ENCODE data around the gene PIH1D1.
A peak's percentile ranks its signal among the peaks of the same experiment; 100 is the strongest.

PIH1D1 gene

DNA sequence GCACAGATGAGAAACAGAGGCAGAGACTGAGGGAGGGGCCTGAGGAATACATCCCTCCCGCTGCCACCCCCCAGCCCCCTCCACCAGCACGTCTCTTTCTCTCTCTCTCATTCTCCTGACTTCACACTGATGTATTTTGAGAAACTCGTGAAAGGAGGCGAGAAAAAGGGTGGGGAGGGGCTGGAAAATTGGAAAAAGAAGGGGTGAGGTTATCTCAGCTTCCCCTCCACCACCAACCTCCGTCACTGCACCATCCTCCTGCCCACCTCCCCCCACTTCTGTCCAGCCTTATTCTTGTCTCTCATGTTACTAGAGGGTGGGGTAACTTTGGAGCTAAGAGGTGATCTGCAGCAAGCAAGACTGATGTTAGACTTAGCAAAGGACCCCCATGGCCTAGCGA lies 11.8 kb downstream of the PIH1D1 start:
- Histone ChIP-seq H3K36me3 (ENCODE audit: insufficient read depth, low read length) (no peaks in the 10 kb centered on the region), H3K9me3 (ENCODE audit: control insufficient read depth, insufficient read depth, low read length) (no peaks in the 10 kb centered on the region), H3K9ac (ENCODE audit: low read depth, low read length) (no peak overlapping the region), H3K4me1 (ENCODE audit: insufficient read depth, low read length) (peaks cover 5% of the 10 kb centered on the region; the same call in 1 of the 2 replicates)

DNA sequence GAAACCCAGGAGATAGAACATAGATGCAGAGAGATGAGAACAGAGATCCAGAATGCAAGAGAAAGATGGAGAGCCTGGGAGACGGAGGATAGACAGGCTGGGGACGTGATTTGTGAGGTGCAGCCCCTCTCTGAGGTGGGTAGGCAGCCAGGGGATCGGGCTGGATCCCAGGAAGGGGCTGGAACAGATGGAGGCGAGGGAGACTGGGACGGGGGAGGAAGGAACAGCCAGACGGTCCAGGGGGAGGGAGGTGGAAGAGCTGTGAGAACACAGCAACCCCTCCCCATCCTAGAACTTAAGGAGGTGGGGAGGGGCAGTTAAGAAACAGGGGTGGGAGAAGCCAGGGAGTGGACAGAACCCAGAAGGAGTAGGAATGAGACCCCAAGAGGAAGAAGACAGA lies 13.4 kb downstream of the PIH1D1 start:
- Histone ChIP-seq H3K36me3 (ENCODE audit: insufficient read depth, low read length) (no peaks in the 10 kb centered on the region), H3K9ac (ENCODE audit: low read depth, low read length) (no peak overlapping the region), H3K9me3 (ENCODE audit: control insufficient read depth, insufficient read depth, low read length) (no peaks in the 10 kb centered on the region), H3K4me1 (ENCODE audit: insufficient read depth, low read length) (peaks cover 5% of the 10 kb centered on the region; the same call in 1 of the 2 replicates)

DNA sequence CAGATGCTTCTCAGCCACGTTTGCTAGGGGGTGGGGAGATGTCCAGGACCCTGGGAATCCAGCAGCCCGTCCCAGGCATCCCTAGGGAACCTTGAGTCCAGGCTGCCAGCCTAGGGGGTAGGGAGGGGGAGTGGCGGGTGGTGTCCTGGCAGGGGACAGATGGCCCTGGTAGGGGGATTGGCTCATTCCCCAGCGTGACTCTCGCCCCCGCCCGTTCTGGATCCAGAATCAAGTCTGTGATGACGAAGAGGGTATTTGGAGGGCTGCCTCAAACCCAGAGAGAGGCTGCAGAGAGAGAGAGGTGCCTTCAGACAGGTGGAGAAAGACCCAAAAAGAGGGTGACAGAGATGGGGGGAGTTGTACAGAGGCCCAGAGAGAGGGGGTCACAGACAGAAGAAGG lies 14.4 kb downstream of the PIH1D1 start:
- Histone ChIP-seq H3K4me1 (ENCODE audit: insufficient read depth, low read length) (peaks cover 5% of the 10 kb centered on the region; the same call in 1 of the 2 replicates), H3K9ac (ENCODE audit: low read depth, low read length) (no peak overlapping the region), H3K9me3 (ENCODE audit: control insufficient read depth, insufficient read depth, low read length) (no peaks in the 10 kb centered on the region)

DNA sequence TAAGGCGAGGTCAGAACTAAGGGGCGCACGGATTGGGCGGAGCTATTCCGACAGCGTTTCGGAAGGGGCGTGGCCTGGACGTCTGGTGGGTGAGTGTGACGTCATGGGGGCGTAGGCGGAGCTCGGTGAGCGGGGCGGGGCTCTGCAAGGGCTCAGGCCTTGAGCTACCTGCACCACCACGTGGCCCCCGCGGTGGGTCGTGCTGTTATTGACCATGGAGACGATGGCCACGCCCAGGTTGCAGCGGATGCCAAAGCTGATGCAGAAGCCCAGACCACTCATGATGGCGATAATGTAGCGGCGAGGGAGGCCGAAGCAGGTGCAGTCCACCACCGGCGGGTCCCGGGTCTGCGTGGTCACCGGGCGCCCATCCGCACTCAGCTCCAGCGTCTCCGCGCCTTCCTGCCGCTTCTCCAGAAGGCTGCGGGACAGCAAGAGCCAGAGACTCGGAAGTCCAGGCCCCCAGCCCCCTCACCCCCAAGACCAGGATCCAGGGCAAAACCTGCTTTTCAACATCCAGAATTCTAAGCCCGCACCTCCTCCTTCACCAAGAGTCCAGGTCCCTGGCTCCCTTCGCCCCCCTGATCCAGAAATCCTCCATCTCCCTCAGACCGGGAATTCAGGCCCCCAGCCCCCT lies 15.1 kb downstream of the PIH1D1 start:
- Histone ChIP-seq H3K9me3 (ENCODE audit: control insufficient read depth, insufficient read depth, low read length) (no peaks in the 10 kb centered on the region), H3K4me1 (ENCODE audit: insufficient read depth, low read length) (no peaks in the 10 kb centered on the region; the same call in 1 of the 2 replicates), H3K36me3 (ENCODE audit: insufficient read depth, low read length) (no peaks in the 10 kb centered on the region), H3K9ac (ENCODE audit: low read depth, low read length) (peak overlapping the region; percentile 8; the same call in 1 of the 2 replicates)

More for the DNA sequence above, 14.4 kb downstream of the PIH1D1 start:
- H3K36me3 ChIP-seq (ENCODE audit: insufficient read depth, low read length) = no peaks in the 10 kb centered on the region

GRCh38 chr19:49435670-49436069 lies 15.9 kb downstream of the PIH1D1 start:
- Histone ChIP-seq H3K36me3 (ENCODE audit: insufficient read depth, low read length) (no peaks in the 10 kb centered on the region), H3K4me1 (ENCODE audit: insufficient read depth, low read length) (no peaks in the 10 kb centered on the region; the same call in 1 of the 2 replicates), H3K9ac (ENCODE audit: low read depth, low read length) (no peak overlapping the region), H3K9me3 (ENCODE audit: control insufficient read depth, insufficient read depth, low read length) (no peaks in the 10 kb centered on the region)

- Histone ChIP-seq H3K4me1 (ENCODE audit: insufficient read depth, low read length) (no peaks in the 10 kb centered on the region; the same call in 1 of the 2 replicates), H3K9me3 (ENCODE audit: control insufficient read depth, insufficient read depth, low read length) (no peaks in the 10 kb centered on the region), H3K9ac (ENCODE audit: low read depth, low read length) (no peak overlapping the region), H3K36me3 (ENCODE audit: insufficient read depth, low read length) (no peaks in the 10 kb centered on the region)
Measured at GRCh38 chr19:49434907-49435583, 16.6 kb downstream of the PIH1D1 start.

DNA sequence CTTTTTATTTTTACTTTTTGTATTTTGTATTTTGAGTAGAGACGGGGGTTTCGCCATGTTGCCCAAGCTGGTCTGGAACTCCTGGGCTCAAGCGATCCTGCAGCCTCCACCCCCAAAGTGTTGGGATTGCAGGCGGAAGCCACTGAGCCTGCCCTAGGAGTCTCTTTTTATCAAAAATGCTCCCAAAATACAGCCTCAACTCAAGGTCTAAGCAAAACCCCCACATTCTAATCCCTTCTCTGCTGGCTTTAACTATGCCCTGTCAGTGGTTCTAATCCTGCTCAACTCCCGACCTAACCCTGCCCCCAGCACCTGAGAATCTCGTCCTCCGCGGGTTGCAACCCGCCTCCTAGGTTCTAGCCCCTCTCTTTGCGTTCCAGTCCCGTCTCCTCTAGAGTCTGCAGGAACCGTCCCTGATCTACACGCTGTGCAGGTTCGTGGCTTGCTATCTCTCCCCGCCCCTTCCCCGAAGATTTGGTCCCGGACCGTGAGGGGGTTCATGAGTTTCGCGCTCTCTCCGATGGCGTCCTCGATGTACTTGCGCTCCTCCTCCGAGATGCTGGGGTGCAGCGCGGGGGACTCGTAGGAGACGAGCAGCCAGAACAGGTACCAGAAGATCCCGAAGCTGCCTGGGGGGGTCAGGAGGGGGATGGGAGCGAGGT lies 18.2 kb downstream of the PIH1D1 start:
- Histone ChIP-seq H3K36me3 (ENCODE audit: insufficient read depth, low read length) (no peaks in the 10 kb centered on the region), H3K9me3 (ENCODE audit: control insufficient read depth, insufficient read depth, low read length) (no peaks in the 10 kb centered on the region), H3K4me1 (ENCODE audit: insufficient read depth, low read length) (no peaks in the 10 kb centered on the region; the same call in 1 of the 2 replicates), H3K9ac (ENCODE audit: low read depth, low read length) (peak overlapping the region; percentile 36; the same call in 1 of the 2 replicates)

DNA sequence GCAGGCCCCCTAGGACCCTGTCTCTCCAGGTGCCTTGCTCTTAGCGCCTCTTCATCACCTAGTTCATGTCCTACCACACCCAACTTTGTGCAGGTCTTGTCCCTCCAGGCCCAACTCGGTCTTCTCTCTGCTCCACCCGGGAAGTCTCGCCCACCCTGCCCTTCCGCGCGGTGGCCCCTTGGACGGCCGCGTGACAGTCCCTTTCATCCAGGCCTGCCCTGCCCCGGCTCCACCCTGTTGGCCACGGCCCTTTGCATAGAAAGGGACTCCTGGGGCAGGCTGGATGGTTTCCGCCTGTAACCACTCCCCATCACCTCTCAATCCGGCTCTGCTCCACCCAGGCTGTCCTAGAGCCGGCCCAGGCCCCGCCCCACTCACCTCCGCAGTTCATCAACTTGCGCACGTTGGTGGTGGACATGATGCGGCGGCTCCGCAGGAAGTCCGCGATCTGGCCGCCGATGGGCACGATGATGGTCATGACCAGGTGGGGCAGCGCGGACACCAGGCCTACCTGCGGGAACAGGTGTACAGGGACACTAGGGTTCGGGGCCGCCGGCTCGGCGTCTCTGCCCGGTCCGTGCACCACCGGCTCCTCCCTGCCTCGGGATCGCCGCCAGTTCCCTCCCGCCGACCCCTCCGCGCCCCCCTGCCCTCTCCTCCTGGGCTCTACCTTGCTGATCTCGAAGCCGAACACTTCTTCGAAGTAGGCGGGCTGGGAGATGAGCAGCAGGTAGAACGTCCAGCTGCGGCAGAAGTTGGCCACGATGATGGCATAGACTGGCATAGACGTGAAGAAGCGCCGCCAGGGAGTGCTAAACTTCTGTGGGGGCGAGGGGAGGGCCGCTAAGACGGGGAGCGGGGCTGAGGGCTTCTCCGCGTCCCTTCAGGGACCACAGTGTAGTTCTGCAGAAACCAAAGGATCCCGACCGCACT lies 19.2 kb downstream of the PIH1D1 start:
- no peaks in the 10 kb centered on the region; the same call in 1 of the 2 replicates for H3K4me1 ChIP-seq (ENCODE audit: insufficient read depth, low read length)
- no peaks in the 10 kb centered on the region for H3K9me3 ChIP-seq (ENCODE audit: control insufficient read depth, insufficient read depth, low read length)
- H3K36me3 ChIP-seq (ENCODE audit: insufficient read depth, low read length) = no peaks in the 10 kb centered on the region
- peak overlapping the region; percentile 36; the same call in 1 of the 2 replicates for H3K9ac ChIP-seq (ENCODE audit: low read depth, low read length)

- Histone ChIP-seq H3K9me3 (ENCODE audit: control insufficient read depth, insufficient read depth, low read length) (no peaks in the 10 kb centered on the region), H3K4me1 (ENCODE audit: insufficient read depth, low read length) (peaks cover 9% of the 10 kb centered on the region; the same call in 1 of the 2 replicates), H3K36me3 (ENCODE audit: insufficient read depth, low read length) (no peaks in the 10 kb centered on the region), H3K9ac (ENCODE audit: low read depth, low read length) (no peak overlapping the region)
Measured at GRCh38 chr19:49431330-49431749, 20.3 kb downstream of the PIH1D1 start.

DNA sequence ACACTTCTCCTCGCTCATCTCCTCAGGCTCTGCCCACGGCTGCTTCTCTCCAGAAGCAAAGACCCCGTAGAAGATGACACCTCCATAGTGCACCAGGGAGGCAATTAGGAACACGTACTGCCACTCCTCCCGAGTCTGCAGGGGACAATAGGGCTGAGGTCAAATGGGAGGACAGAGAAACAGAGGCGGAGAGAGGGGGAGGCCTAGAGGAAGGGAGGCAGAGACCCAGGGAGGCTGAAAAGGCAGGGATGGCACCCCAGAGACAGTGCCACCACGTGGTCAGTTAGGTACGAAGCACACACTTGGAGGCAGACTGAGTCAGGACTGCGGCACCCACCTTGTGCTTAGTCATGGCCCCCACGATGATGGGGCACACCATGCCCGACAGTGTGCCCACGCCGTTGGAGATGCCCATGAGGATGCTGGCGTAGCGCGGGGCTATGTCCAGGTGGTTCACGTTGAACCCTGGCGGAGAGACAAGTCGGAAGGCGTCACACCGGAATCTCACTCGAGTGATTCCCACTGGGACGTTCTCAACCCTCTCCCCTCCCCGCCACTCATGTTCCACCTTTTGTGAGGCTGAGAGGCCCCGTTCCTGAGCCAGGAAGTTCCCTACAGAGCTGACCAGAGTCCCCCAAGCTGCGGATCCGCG lies 20.8 kb downstream of the PIH1D1 start:
- H3K9me3 ChIP-seq (ENCODE audit: control insufficient read depth, insufficient read depth, low read length) = no peaks in the 10 kb centered on the region
- peaks cover 9% of the 10 kb centered on the region; the same call in 1 of the 2 replicates for H3K4me1 ChIP-seq (ENCODE audit: insufficient read depth, low read length)
- no peaks in the 10 kb centered on the region for H3K36me3 ChIP-seq (ENCODE audit: insufficient read depth, low read length)
- no peak overlapping the region for H3K9ac ChIP-seq (ENCODE audit: low read depth, low read length)

DNA sequence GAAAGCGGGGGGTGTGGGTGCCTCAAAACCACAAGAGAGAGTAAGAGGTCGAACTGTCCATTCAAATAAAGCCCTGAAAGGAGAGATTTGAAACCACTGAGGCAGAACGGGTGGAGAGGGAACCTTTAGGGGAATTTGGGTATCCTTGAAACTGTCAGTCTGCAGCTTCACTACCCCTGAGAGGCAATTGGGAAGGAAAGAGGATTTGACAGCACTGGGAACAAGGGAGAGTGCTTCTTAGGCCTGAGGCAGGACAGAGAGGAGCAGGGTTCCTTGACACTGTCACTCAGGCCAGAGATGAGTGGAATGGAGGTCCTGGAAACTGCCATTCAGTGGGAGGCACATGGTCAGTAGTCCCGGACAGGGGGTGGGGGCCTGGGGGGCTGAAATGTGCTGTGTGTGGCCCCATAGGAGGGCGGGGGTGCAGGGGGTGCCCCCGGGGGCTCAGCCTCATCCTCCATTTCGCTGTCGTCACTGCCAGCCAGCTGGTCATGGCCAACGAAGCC lies 21.4 kb downstream of the PIH1D1 start:
- H3K4me1 ChIP-seq (ENCODE audit: insufficient read depth, low read length) = peaks cover 9% of the 10 kb centered on the region; the same call in 1 of the 2 replicates
- H3K9ac ChIP-seq (ENCODE audit: low read depth, low read length) = no peak overlapping the region
- H3K9me3 ChIP-seq (ENCODE audit: control insufficient read depth, insufficient read depth, low read length) = no peaks in the 10 kb centered on the region
- H3K36me3 ChIP-seq (ENCODE audit: insufficient read depth, low read length) = no peaks in the 10 kb centered on the region

DNA sequence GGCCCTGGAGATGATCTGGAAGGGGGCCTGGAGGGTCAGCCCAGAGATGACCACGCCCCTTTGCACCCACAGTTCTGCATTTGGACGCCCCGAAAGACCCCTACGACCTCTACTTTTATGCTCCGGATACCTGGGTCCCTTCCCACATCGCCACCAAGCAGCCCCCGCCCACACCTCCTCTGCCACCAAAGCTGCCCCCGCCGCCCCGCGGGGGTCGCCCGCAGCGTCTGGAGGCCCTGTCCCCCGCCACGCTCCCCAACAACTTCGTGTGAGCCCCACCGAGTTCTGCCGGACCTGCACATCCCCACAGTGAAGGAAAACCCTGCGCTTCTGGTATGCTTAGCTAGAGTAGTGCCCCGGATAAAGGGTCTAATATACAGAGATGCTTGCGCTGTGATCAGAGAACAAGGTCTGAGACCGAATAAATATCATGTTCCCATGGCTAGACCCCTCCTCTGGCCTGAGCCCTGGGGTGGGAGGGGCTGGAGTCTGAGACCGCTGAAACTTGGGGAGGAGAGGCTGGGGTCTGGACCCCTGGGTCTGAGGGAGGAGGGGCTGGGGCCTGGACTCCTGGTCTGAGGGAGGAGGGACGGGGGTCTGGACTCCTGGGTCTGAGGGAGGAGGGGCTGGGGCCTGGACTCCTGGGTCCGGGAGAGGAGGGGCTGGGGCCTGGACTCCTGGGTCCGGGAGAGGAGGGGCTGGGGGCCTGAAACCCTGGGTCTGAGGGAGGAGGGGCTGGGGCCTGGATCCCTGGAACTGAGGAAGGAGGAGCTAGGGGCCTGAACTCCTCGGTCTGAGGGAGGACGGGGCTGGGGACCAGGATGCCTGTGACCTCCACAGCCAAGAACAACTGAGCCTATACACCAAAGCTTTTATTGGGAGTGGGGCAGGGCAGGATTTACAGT lies 22.8 kb downstream of the PIH1D1 start:
- Histone ChIP-seq H3K36me3 (ENCODE audit: insufficient read depth, low read length) (no peaks in the 10 kb centered on the region), H3K9me3 (ENCODE audit: control insufficient read depth, insufficient read depth, low read length) (no peaks in the 10 kb centered on the region), H3K4me1 (ENCODE audit: insufficient read depth, low read length) (peaks cover 11% of the 10 kb centered on the region; the same call in 1 of the 2 replicates), H3K9ac (ENCODE audit: low read depth, low read length) (peak overlapping the region; percentile 55; the same call in 1 of the 2 replicates)

All from ES-I3 (cell line).